SHP77 (cell line): ENCODE measurements around the gene PTX4.

Experiments
- DNase-seq, 2 experiments: peaks; one replicate each; lab custom pipeline; 2025; lab: John Stamatoyannopoulos, UW

PTX4 gene

DNA sequence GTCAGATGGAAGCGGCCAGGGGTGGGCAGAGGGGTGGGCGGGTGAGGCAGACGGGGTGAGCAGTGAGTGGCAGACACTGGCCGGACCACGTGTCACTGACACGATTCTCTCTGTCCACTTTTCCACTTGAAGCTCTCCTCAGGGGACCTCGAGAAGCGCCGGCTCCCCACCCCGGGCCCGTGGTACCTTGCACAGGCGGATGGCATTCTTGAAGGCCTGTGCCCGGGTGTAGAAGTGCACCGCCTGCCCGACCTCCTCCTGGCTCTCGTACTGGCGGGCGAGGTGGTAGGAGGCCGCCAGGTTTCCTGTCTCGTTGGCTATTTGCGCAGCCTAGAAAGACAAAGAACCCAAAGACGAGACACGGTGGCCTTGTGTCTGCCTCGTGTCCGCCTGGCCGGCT lies 35.6 kb upstream of the PTX4 start:
- DNase-seq, result no peak

DNA sequence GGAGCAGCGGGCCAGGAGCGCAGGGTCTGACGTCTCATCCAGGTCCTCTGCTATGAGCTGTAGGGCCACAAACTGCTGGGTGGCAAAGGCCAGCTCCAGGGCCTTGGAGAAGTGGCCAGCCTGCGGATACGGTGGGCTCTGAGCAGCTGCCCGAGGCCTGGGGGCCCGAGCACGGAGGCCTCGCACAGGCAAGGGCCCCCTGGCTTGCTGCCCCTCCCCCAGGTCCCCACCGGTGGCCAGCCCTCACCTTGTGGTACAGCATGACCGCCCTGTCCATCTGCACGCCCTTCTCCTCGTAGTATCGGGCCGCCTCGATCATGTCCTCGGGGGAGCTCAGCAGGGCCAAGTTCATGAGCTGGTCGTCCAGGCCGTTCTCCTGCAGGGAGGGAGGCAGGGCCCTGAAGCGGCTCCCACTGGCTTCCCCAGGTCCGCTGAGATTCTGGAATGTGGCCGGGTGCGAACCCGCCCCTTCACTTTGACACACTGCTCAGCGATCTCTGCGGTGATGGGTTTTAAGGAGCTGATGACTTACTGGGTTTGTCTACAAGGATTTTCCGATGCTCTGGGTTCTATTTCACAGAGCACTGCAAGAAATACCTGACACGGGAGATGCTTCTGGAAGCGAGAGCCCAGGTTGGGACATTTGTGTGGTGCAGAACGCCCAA lies 35.0 kb upstream of the PTX4 start:
- DNase-seq, result no peak

DNA sequence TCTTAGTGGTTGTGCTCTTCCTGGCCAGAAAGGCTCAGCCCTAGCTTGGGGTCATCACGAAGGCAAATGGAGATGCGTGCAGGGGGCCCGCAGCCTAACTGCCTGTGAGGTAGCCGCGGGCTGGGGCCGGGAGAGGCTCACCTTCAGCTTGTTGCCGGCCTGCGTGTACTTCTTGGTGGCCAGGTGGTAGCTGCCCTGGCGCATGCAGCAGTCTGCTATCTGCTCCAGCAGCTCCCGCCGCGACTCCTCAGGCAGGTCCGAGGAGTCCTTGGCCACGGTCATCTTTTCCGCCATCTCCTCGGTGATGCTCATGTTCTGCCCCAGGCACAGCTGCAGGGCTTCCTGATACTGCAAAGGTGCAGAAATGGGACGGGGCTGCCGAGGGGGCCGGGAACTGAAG lies 31.7 kb upstream of the PTX4 start:
- no peak for DNase-seq

DNA sequence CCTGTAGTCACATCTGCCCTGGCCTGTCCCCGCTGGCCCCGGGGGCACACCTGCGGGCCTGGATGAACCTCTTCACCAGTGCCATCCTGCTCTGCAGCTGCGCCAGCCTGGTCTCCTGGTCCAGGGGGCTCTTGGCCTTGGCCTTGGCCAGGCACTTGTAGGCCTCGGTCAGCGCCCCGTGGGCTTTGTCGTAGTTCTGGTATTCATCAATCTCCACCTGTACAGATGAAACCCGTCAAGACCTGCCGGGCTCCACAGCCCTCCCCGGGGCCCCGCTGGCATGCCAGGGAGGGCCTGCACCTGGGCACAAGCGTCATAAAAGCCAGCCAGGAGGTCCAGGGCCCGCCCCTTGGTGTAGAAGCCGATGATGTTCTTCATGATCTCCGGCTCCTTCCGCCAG lies 31.1 kb upstream of the PTX4 start:
- DNase-seq, result no peak

DNA sequence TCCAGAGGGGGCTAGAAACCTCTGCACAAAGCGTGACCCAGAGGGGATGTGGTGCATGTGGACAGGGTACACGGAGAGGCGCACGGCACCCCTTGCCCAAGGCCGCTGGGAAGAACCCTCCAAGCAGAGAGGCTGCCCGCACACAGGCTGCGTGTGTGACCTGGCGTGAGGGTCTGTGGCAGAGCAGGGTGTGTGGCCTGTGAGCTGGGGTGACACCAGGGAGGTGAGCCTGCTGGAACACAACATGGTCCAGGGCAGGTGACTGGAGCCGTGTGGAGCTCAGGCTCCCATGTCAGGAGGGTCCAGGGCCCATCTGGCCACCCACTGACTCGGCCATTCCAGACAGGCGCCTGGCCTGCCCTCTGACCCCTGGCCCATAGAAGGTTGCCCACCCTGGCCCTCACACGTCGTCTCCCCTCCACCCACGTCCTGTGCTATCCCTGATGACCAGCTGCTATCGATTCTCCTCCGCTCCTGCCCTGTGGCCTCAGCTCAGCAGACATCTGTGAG lies 29.9 kb upstream of the PTX4 start:
- DNase-seq, result no peak

DNA sequence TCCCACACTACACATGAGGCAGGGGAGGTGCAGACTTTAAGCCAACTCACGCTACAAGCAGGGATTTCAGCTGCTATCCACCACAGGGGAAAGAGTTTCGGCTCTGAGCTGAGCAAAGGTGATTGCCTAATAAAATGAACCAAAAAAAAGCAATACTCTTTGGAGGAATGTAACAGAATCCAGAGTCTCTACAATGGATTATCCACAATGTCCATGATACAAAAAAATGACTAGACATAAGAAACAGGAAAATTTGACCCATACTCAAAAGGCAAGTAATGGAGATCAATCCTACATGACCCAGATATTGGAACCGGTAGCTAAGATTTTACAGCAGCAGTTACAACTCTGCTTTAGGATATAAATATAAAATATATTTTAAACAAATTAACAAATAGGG lies 25.8 kb upstream of the PTX4 start:
- no peak for DNase-seq

DNA sequence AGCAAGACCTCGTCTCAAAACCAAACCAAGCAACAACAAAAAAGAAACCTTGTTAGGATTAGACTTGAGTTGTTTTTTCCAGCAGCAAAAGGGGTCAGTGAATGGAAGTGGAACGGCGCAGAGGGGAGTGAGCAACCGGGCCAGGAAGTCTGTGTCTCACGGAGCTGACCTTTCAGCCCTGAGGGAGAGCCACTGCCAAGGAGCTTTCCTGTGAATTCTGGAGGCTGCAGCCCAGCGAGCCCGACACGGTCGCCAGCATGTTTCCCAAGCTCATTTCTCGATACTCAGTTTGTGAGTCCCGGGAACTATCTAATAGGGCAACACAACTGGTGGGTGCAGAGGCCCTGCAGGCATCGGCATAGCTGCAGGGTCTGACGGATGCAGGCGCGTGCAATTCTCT lies 24.0 kb upstream of the PTX4 start:
- no peak for DNase-seq

DNA sequence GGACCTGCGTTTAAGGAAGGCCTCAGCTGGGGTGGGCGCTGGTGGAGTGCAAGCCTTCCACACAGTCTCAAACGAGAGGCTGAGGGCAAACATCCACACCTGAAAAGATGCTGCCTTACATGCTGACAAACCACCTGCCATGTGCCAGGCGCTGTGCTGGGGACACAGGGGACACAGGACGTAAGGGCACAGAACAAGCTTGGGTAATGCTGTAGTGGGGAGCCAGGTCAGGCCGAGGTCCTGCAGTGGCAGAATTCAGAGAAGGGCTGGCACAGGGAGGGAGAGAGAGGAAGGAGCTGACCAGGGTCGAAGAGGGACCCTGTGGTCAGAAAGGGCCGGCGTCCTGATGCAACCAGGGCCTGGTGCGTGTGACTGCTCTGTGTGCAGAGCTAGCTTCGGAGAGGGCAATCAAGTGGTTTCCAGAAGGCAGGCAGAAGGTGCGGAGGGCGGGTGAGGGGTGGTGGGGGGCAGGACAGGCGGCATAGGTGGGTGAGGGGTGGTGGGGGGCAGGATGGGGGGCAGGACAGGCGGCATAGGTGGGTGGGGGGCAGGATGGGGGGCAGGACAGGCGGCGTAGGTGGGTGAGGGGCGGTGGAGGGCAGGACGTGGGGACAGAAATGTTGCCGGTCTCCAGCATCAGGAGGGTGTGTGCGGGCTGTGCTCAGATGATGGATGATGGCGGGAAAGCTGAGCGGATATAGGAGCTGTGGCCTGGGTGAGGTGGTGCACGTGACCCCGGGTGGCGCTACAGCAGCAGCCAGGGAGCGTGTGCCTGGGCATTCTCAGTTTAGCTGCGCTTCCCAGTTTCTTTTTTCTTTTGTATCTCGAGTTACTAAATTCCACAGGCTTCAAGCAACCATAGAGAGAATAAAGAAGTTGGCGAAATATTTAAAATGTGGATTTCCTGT lies 23.2 kb upstream of the PTX4 start:
- no peak for DNase-seq

DNA sequence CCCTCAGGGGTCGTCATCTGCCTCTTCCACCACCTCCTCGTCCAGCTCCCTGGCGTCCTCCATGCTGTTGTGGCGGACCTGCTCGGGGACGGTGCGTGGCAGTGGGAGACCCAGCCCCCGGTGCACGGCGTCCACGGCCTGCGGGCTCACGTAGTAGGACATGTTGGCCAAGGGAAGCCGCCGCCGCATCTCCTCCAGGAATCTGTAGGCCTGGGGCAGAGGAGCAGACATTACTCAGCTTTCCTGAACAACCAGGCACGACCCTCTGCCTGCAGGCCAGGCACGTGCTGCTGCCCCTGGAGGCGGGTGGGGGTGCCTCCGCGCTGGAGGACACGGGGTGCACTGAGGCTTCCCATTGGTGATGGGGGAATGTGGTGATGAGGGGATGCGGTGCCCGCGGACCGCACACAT lies 22.2 kb upstream of the PTX4 start:
- no peak for DNase-seq

DNA sequence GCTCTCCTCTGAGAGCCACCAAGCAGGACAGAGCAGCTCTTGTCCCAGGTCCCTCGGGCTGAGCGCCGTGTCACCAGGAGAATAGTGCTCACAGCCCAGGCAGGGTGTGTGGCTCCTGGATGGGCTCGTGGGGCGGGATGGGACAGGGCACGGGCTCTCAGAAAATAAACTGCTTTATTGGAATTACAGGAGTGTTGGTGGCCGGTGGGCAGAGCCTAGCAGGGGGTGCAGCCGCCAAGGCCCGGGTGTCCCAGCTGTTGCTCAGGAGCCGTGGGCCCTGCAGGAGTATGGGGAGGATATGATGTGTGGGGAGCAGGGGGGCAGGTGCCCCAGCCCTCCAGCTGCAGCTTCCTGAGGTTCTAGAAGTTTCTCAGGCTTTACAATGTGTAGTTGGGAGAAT lies 21.5 kb upstream of the PTX4 start:
- no peak for DNase-seq

DNA sequence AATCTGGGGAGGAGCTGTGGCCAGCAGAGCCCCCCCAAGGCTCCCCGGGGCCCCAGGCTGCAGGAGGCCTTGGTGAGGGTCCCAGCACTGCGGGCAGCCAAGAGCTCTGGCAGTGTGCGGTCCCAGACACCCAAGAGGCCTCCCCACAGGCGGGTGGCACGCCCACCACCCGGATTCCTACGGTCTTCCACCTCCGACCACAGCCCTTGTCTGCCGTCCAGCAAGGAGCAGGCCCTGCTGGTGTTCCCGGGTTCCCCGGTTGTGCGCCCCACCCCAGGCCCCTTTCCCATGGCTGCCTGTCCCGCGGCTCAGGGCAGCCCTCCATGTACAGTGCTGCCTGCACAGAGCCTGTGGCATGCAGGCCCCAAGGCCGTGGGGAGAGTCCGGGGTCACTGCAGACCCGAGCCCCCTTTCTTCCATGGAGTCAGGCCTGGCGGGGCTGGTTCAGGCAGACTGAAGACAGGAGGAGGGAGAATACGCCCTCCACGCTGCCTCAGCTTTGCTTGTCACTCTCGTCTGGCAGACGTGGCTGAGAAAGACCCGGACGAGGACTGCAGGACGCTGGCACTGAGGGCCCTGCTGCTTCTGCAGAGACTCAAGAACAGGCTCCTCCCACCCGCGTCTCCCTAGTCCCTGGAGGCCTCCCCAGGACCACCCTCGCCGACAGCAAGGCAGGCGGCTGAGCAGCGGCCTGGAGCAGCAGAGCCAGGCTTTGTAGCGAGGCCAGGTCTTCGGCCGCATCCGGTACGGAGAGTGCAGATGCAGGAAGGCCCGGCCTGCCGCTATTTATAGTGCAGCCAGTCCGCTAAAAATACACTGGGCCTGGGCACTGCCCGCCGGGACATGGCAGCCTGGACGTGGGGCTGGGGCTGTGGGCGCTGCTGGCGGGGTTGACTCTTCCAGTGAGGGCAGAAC lies 20.8 kb upstream of the PTX4 start:
- DNase-seq, result no peak

DNA sequence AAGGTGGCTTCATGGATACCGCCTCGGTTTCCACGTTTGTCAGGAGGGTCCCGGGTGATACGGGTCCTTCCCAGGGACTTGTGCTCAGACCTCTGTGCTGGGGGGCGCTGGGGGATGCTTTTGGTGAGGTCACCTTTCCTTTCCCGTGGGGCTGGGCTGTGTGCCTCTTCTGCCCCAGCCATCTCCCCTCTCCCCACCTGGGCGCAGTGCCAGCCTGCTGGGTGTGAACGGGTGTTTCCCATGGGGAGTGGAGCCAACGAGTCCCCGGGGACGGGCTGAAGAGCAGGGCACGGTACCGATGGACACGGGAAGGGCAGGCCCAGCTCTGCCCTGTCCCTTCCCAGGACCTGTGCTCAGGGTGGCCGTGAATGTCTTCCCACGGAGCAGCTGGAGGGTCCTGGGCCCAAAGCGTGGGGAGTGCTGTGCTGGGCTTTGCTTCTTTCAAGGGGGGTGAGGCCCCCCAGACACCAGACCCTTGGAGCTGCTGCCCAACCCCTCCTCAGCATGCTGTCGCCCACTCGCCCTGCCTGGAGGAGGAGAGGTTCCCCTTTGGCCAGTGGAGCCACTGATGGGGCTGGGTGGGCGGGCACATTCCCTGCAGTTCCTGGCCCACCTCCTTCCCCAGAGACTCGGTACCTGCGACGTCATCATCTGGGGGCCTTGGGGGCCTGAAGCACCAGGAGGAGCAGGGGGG lies 19.9 kb upstream of the PTX4 start:
- DNase-seq, result no peak

DNA sequence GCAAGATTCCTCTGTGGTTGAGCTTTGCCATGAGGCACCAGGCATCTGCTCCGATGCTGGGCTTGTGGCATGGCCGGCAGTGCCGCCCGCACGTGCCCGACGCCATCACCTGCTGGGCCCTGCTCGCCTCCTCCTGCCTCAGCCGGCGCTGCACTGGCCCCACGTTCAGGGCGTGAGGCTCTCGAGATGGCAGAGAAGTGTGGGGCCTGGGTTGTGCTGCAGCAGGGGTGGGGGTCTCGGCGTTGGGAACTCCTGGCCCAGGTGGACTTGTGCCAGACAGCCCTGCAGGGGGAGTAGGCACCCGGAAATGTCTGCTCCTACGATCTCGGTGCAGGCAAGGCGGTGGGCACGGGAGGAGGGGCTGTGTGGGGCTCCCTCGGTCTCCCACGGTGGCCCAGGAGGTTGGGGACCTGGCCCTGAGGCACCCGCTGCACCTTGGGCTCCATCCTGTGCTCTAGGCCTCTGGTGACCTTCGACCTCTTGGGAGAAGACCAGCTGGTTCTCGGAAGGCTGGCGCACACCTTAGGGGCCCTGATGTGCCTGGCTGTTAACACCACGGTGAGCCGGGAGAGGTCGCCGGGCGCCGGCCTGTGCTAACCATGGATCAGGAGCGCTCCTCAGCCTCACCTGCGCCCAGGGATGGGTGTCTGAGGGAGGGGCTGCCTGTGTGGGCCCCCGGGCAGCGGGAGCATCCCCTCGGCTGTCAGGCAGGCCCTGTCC lies 17.9 kb upstream of the PTX4 start:
- no peak for DNase-seq

DNA sequence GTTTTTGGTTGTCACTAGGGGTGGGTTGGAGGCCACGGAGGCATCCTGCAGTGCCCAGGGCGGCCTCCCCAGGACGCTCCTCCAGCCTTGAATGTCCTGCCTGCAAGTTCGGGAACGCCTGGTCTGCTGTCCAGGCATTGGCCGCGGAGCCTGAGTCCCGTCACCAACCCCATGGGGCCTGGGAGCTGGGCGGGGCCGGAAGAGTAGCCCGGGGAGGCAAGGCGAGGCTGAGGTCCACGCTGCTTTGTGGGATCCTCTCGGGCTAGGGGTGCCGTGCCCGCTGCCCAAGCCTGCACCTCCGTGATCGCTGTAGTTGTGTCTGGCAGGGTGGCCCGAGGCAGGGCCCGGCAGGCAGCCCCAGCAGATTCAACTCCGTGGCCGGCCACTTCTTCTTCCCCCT lies 17.2 kb upstream of the PTX4 start:
- DNase-seq, result no peak

DNA sequence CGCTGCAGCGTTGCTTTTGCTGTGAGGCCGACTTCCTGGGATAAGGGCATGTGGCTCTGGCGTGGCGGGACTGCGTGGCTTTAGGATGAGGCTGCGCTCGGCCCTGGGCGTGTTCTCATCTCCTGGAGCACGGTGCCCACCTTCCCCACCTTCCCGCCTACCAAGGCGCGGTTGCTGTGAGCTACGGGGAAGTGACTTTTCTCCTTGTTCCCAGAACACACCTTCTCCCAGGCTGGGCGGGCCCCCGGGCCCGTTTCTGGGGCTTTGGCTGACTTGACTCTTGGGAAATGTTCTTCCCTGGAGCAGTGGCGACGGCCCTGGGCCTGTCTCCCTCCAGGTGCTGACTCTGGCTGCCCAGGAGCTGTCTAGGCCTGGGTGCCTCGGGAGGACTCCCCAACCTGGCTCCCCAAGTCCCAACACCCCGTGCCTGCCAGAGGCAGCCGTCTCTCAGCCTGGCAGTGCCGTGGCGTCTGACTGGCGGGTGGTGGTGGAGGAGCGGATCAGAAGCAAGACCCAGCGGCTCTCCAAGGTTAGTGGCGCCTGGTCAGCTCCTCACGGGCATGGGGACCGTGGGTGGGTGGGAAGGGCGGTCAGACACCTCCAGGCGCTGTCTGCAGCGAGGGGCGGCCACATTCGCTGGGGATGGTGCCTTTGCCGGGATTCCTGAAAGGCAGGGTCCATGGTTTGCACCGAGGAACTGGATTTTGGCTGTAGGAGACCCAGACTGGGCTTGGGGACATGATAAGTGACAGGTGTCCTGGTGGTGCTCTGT lies 16.5 kb upstream of the PTX4 start:
- DNase-seq, result no peak

DNA sequence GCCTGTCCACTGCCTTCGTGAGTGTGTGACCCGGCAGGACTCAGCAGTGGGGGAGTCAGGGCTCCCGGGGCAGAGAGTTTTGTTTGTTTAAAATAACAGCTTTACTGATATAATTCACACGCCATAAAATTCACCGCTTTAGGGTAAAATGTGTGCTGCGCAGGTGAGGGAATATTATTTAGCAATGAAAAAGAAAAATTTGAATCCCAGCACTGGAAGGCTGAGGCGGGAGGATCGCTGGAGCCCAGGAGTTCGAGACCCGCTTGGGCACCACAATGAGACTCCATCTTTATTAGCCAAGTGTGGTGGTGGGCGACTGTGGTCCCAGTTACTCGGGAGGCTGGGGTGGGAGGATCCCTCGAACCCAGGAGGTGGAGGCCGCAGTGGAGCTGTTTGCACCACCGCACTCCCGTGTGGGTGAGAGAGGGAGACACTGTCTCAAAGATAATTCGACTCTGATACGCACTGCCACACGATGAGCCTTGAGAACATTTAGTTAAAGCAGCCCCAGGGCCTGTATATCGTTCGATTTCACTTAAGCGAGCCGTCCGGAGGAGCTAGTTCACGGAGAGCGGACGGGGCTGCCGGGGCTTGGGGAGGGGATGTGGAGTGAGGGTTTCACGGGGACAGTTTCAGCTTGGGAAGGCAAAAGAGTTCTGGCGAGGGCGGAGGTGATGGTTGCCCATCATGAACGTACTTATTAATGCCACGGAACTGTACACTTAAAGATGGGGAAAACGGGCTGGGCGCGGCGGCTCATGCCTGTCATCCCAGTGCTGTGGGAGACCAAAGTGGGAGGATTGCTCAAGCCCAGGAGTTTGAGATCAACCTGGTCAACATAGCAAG lies 14.6 kb upstream of the PTX4 start:
- DNase-seq, result no peak

DNA sequence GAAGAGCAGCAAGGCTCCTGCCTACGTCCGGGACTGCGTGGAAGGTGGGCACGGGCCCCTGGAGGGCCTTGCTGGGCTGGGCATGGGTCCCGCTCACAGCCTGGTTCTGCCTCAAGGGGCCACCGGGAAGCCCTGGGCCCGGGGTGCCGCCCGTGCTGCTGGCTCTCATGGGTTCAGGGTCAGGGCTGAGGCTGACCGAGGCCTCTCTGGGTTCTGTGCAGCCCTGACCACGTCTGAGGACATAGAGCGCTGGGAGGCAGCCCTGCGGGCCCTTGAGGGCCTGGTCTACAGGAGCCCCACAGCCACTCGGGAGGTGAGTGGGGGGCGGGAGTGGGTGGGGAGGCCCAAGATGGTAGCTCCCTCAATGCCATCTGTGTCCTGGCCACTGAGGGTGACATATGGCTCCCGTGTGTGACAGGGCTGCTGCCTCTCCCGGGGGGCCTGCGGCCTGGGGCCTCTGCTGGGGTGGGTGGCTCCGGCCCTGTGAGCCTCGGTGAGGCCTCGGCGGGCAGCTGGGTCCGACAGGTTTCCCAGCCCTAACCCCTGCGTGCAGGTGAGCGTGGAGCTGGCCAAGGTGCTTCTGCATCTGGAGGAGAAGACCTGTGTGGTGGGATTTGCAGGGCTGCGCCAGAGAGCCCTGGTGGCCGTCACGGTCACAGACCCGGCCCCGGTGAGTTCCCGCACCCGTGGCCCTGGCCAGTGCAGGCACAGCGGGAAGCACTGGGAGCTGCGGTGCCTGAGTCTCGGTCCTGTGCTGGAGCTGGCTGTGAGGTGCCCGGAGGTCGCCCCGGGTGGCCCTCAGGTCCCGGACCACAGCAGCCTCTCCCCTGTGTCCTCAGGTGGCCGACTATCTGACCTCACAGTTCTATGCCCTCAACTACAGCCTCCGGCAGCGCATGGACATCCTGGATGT lies 13.6 kb upstream of the PTX4 start:
- DNase-seq, result no peak

DNA sequence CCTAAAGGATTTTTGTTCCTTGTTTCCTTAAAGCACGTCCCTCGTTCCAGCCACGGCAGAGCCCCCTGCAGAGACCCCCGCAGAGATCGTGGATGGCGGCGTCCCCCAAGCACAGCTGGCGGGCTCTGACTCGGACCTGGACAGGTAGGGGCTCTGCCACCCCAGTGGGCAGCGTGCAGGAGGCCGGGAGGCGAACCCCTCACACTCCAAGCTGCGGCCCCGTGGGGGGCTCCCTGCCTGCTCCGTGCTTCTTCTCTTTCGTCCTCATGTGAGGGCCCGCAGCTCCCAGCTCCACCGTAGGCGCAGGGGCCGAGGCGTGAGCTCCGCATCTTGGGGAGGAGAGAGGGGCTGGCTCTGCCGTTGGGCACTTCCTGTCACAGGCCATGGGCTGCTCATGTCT lies 12.9 kb upstream of the PTX4 start:
- no peak for DNase-seq
